Hepatic stellate cell (primary cell): Measurements from ENCODE around the gene AFAP1.

ENCODE experiments used
- DNase-seq: peaks from one replicate; pipeline ENCODE4 v3.0.0; 2011; ENCODE audit warnings: low spot score

Gene AFAP1

GRCh38 chr4:7912826-7913225, 26.8 kb downstream of the AFAP1 start:
- no peak for DNase-seq

GRCh38 chr4:7910952-7911578, 28.6 kb downstream of the AFAP1 start:
- peak; percentile 85 for DNase-seq

- no peak for DNase-seq
Observed at GRCh38 chr4:7910263-7910896, 29.3 kb downstream of the AFAP1 start.

- no peak for DNase-seq
Observed at GRCh38 chr4:7909463-7910262, 30.0 kb downstream of the AFAP1 start.

- no peak for DNase-seq
Observed at GRCh38 chr4:7908668-7909067, 31.0 kb downstream of the AFAP1 start.

- no peak for DNase-seq
Observed at GRCh38 chr4:7907142-7907541, 32.5 kb downstream of the AFAP1 start.

GRCh38 chr4:7906171-7906701, 33.4 kb downstream of the AFAP1 start:
- DNase-seq = no peak

- peak; percentile 62 for DNase-seq
Observed at GRCh38 chr4:7904952-7905915, 34.4 kb downstream of the AFAP1 start.

GRCh38 chr4:7903791-7904516, 35.7 kb downstream of the AFAP1 start:
- DNase-seq = peak; percentile 46

GRCh38 chr4:7902826-7903225, 36.8 kb downstream of the AFAP1 start:
- DNase-seq = no peak

GRCh38 chr4:7902101-7902553, 37.5 kb downstream of the AFAP1 start:
- no peak for DNase-seq

- DNase-seq = no peak
Observed at GRCh38 chr4:7901311-7901885, 38.3 kb downstream of the AFAP1 start.

GRCh38 chr4:7900334-7900909, 39.2 kb downstream of the AFAP1 start:
- DNase-seq = no peak

GRCh38 chr4:7899184-7899869, 40.3 kb downstream of the AFAP1 start:
- DNase-seq = no peak

- DNase-seq = no peak
Observed at GRCh38 chr4:7898385-7898784, 41.3 kb downstream of the AFAP1 start.

GRCh38 chr4:7897811-7898210, 41.9 kb downstream of the AFAP1 start:
- no peak for DNase-seq

GRCh38 chr4:7894677-7895181, 44.9 kb downstream of the AFAP1 start:
- DNase-seq = no peak

- DNase-seq = no peak
Observed at GRCh38 chr4:7894098-7894676, 45.5 kb downstream of the AFAP1 start.

- DNase-seq = no peak
Observed at GRCh38 chr4:7893539-7893938, 46.1 kb downstream of the AFAP1 start.
